Activated CD8-positive, alpha-beta memory T cell treated with anti-CD3 and anti-CD28 coated beads for 4 hours (primary cell): ENCODE data around the gene TIAM2.
A peak's percentile ranks its signal among the peaks of the same experiment; 100 is the strongest.

ENCODE experiments used
- DNase-seq, 2 donors: peaks; one replicate each; pipeline ENCODE4 v3.0.0-alpha.2; 2020; ENCODE audit warnings: low read depth in 2 of 2

The TIAM2 gene

GRCh38 chr6:155261111-155261900 lies 266.2 kb downstream of the TIAM2 start:
- DNase-seq, result no peak

GRCh38 chr6:155262655-155263054 lies 267.5 kb downstream of the TIAM2 start:
- DNase-seq, result no peak

- no peak for DNase-seq
Measured at GRCh38 chr6:155263373-155264063, 268.4 kb downstream of the TIAM2 start, which contains the start of gene CLDN20. Gene CLDN20, plus strand, starts transcription at chr6:155264013. Its CDS starts 11,707 bp downstream, at chr6:155275720.

- DNase-seq, result no peak
Measured at GRCh38 chr6:155264693-155265320, 269.7 kb downstream of the TIAM2 start.

GRCh38 chr6:155265843-155266535 lies 270.9 kb downstream of the TIAM2 start:
- no peak for DNase-seq

GRCh38 chr6:155267411-155267810 lies 272.3 kb downstream of the TIAM2 start:
- DNase-seq, result no peak

GRCh38 chr6:155268088-155268867 lies 273.2 kb downstream of the TIAM2 start:
- peak in 1 of 2 donors; percentile 4 for DNase-seq

- DNase-seq, result no peak
Measured at GRCh38 chr6:155269765-155270164, 274.6 kb downstream of the TIAM2 start.

GRCh38 chr6:155270561-155271091 lies 275.5 kb downstream of the TIAM2 start:
- no peak for DNase-seq

GRCh38 chr6:155271145-155271544 lies 276.0 kb downstream of the TIAM2 start:
- DNase-seq, result no peak

GRCh38 chr6:155272353-155273232 lies 277.5 kb downstream of the TIAM2 start:
- no peak for DNase-seq

- DNase-seq, result no peak
Measured at GRCh38 chr6:155273431-155273830, 278.3 kb downstream of the TIAM2 start.

GRCh38 chr6:155274106-155274505 lies 279.0 kb downstream of the TIAM2 start:
- no peak for DNase-seq

- no peak for DNase-seq
Measured at GRCh38 chr6:155274533-155274932, 279.4 kb downstream of the TIAM2 start.

- no peak for DNase-seq
Measured at GRCh38 chr6:155275808-155276480, 280.8 kb downstream of the TIAM2 start.

- DNase-seq, result no peak
Measured at GRCh38 chr6:155276638-155277037, 281.5 kb downstream of the TIAM2 start.

- DNase-seq, result no peak
Measured at GRCh38 chr6:155278319-155279049, 283.4 kb downstream of the TIAM2 start.

- no peak for DNase-seq
Measured at GRCh38 chr6:155284775-155285174, 289.7 kb downstream of the TIAM2 start.

- no peak for DNase-seq
Measured at GRCh38 chr6:155287762-155288161, 292.6 kb downstream of the TIAM2 start.
